ENCODE measurements around the gene ELL2.
A peak's percentile ranks its signal among the peaks of the same experiment; 100 is the strongest.
"Not testable (repeated sequence)": the region's sequence is repeated elsewhere in the genome, so short reads cannot be mapped to it uniquely, and the experiment has no call there.

The ELL2 gene

GRCh38 chr5:95873351-95873750, 88.3 kb downstream of the ELL2 start:
- no peaks in the 10 kb centered on the region for H3K27me3 ChIP-seq
- intact Hi-C loops (cut with DNase I; ENCODE audit: low total_unique reads): loop anchor here (5.0 kb wide), 1 partner anchor 451 kb away; no protein-coding TSS in a partner anchor

DNA sequence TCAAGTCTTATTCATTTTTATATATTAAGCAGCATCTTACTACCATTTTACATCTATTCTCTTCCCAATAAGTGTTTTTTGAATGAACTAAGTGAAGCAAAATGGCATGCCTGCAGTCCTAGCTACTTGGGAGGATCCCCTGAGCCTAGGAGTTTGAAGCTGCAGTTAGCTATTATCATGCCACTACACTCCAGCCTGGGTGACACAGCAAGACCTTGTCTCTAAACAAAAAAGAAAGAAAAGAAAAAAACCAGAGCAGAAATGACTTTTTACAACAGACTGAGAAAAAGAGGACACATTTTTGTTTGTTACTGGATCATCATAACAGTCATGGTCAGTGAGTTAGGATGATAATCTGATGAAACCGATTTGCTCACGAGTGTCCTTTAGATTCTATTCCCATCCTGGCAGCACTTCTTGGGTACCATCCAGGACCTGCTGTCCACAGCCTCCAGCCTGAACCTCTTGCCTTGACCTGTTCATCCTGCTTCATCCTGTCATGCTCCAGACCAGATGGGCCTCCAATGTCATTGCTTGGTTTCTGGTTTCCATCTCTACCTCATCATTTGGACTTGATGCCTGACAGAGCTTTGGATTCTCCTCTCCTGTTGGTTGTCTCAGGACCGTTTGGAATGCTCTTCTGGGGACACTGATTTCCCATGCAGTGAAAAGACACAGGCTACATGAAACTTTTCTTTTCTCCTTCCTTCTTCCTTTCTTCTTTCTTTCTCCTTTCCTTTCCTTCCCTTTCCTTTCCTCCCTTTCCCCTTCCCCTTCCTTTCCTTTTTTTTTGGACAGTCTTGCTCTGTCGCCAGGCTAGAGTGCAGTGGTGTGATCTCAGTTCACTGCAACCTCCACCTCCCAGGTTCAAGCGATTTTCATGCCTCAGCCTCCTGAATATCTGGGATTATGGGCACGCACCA, 89.0 kb downstream of the ELL2 start:
- no peak for TF ChIP-seq CTCF (IDR thresholded peaks at IDR 0.05)
- Histone ChIP-seq H3K9me3 (no peaks in the 10 kb centered on the region), H3K27ac (no peak overlapping the region), H3K4me1 (peaks cover 0 to 28% (median 12%) of the 10 kb centered on the region in 4 donors), H3K36me3 (no peaks in the 10 kb centered on the region), H3K4me3 (no peak overlapping the region), H3K27me3 (no peaks in the 10 kb centered on the region)
- intact Hi-C loops (cut with DNase I; ENCODE audit: low total_unique reads): loop anchor here (5.0 kb wide), 1 partner anchor 450 kb away; no protein-coding TSS in a partner anchor
- no peak for DNase-seq

More at GRCh38 chr5:95873351-95873750, 88.3 kb downstream of the ELL2 start:
- no peaks in the 10 kb centered on the region for H3K36me3 ChIP-seq
- no peaks in the 10 kb centered on the region for H3K9me3 ChIP-seq
- no peak overlapping the region for H3K4me3 ChIP-seq
- H3K27ac ChIP-seq: no peak overlapping the region
- H3K4me1 ChIP-seq: peaks cover 0 to 28% (median 12%) of the 10 kb centered on the region in 4 donors
- TF ChIP-seq CTCF (IDR thresholded peaks at IDR 0.05): no peak
- no peak for DNase-seq

- intact Hi-C loops (cut with DNase I; ENCODE audit: low total_unique reads): loop anchor here (5.0 kb wide), 1 partner anchor 449 kb away; no protein-coding TSS in a partner anchor
- H3K27me3 ChIP-seq: no peaks in the 10 kb centered on the region
- peaks cover 0 to 36% (median 12%) of the 10 kb centered on the region in 4 donors for H3K4me1 ChIP-seq
- no peak for DNase-seq
- no peaks in the 10 kb centered on the region for H3K36me3 ChIP-seq
- TF ChIP-seq CTCF (IDR thresholded peaks at IDR 0.05): no peak
- H3K4me3 ChIP-seq: no peak overlapping the region
- H3K9me3 ChIP-seq: no peaks in the 10 kb centered on the region
- H3K27ac ChIP-seq: peak overlapping the region in 1 of 2 donors; percentile 65
Observed at GRCh38 chr5:95871146-95871806, 90.4 kb downstream of the ELL2 start.

GRCh38 chr5:95870105-95870672, 91.5 kb downstream of the ELL2 start:
- DNase-seq: no peak
- no peaks in the 10 kb centered on the region for H3K27me3 ChIP-seq
- peak overlapping the region; percentile 27 to 65 for H3K27ac ChIP-seq
- H3K4me3 ChIP-seq: no peak overlapping the region
- intact Hi-C loops (cut with DNase I; ENCODE audit: low total_unique reads): loop anchor here (5.0 kb wide), 1 partner anchor 448 kb away; no protein-coding TSS in a partner anchor
- no peak for TF ChIP-seq CTCF (IDR thresholded peaks at IDR 0.05)
- H3K36me3 ChIP-seq: no peaks in the 10 kb centered on the region
- peaks cover 0 to 43% (median 13%) of the 10 kb centered on the region in 4 donors for H3K4me1 ChIP-seq
- no peaks in the 10 kb centered on the region for H3K9me3 ChIP-seq

- Histone ChIP-seq H3K27ac (peak overlapping the region; percentile 27 to 65), H3K4me1 (peaks cover 0 to 52% (median 15%) of the 10 kb centered on the region in 4 donors)
- intact Hi-C loops (cut with DNase I; ENCODE audit: low total_unique reads); H3K27me3 ChIP-seq; H3K36me3 ChIP-seq; H3K9me3 ChIP-seq; DNase-seq; H3K4me3 ChIP-seq: not testable (repeated sequence)
Observed at GRCh38 chr5:95869173-95869855, 92.3 kb downstream of the ELL2 start.

Data from tibial artery (tissue), 4 donors.